ENCODE data around the gene COA8. TPM values are rescaled to one million over a fixed set of nuclear protein-coding genes. Genes with fewer than 3 reads are reported as not detected.

Gene COA8
- total and polyA plus RNA-seq, 2 of the 8 experiments (the other 6 are each of a cell fraction or from before 2014, with no cell fraction given), result 7.1 to 35.5 TPM

GRCh38 chr14:103549361-103550311, 13.1 kb upstream of the COA8 start:
- no peak for FAIRE-seq
- H3K9ac ChIP-seq (replicated peaks in 1 of 4; ENCODE audit: extremely low read depth in 1 of 4, low read depth in 3 of 4, low read length in 3 of 4), result no peak overlapping the region
- no peak overlapping the region for H3K56ac ChIP-seq (replicated peaks; ENCODE audit: insufficient read length, low read depth, low read length)
- no peak for DNase-seq (ENCODE audit: low read depth in 1 of 2, low spot score in 2 of 2)
- H3K27ac ChIP-seq (ENCODE audit: low read depth, low read length), result 0 out of 2 replicates have a peak overlapping the region, but pooled peaks have one; percentile 11
- WGBS, 2 experiments (ENCODE audit: extremely low coverage in 1 of 2, insufficient coverage in 1 of 2, insufficient read length in 1 of 2, insufficient replicate concordance in 2 of 2, low coverage in 1 of 2, low lambda C conversion rate in 2 of 2, missing lambda C conversion rate in 1 of 2), result 87% methylated on average over 28 of the region's 30 CpGs; no CpG with 5 or more reads in 1 of the 2 experiments
- TF ChIP-seq GTF2F1 (IDR thresholded peaks at IDR 0.05; ENCODE audit: borderline replicate concordance, low read depth, low read length), result no peak
- 0 out of 2 replicates have a peak, but pooled peaks have one; percentile 19 for TF ChIP-seq E2F6 (IDR thresholded peaks at IDR 0.05)
- peak in 1 of 2 experiments; percentile 9; a peak in 1 of 4 replicates for TF ChIP-seq RAD21 (IDR thresholded peaks at IDR 0.05 in 1 of 2, conservative IDR thresholded peaks at IDR 0.05 in 1 of 2; ENCODE audit: low read depth in 2 of 2, low read length in 2 of 2)
- H3K9me3 ChIP-seq (ENCODE audit: insufficient read depth in 2 of 2, low read depth in 1 of 2, low read length in 1 of 2), result no peaks in the 10 kb centered on the region
- no peaks in the 10 kb centered on the region for H3K36me3 ChIP-seq (ENCODE audit: control insufficient read depth in 2 of 4, insufficient read depth in 4 of 4, low read length in 3 of 4)
- ChIA-PET POLR2A (ENCODE audit: partially characterized antibody) (interaction anchor here (0.9 to 29.8 kb wide), 6 partner anchors 10 to 39 kb away, joined by 3 to 844 read pairs (median 6); partner anchors contain the start of genes BAG5, CKB and COA8), CTCF (ENCODE audit: partially characterized antibody) (interaction anchor here (1.0 to 28.8 kb wide), 7 partner anchors 8 to 305 kb away, joined by 3 to 921 read pairs (median 8); partner anchors contain the start of genes BAG5, CKB and TRMT61A)
- peaks cover 0 to 4% of the 10 kb centered on the region in 2 experiments for H4K20me1 ChIP-seq (replicated peaks in 1 of 2; ENCODE audit: control insufficient read depth in 1 of 2, insufficient read depth in 2 of 2, low read length in 2 of 2)
- H3K18ac ChIP-seq (ENCODE audit: extremely low read depth, low read length), result no peak overlapping the region
- no peaks in the 10 kb centered on the region for H3K27me3 ChIP-seq (replicated peaks in 1 of 4; ENCODE audit: control insufficient read depth in 3 of 4, extremely low read depth in 1 of 4, insufficient read depth in 3 of 4, low read length in 3 of 4)
- no peaks in the 10 kb centered on the region for H3K79me2 ChIP-seq (ENCODE audit: control insufficient read depth in 1 of 2, insufficient read depth in 2 of 2, low read length in 2 of 2)
- no peak overlapping the region for H2AK5ac ChIP-seq (ENCODE audit: low read depth, low read length)
- H3K4ac ChIP-seq (replicated peaks; ENCODE audit: insufficient read length, low read depth, low read length), result no peak overlapping the region
- no peak overlapping the region for H3K4me3 ChIP-seq (ENCODE audit: extremely low read depth in 1 of 4, insufficient read depth in 2 of 4, low read depth in 3 of 4, low read length in 4 of 4)
- H4K5ac ChIP-seq (ENCODE audit: insufficient read length, low read depth, low read length), result no peak overlapping the region
- H4K91ac ChIP-seq (replicated peaks; ENCODE audit: insufficient read length, low read length), result peak overlapping the region; percentile 9
- H2BK15ac ChIP-seq (ENCODE audit: low read length), result peak overlapping the region; percentile 95; the same call in 1 of the 2 replicates
- H2BK120ac ChIP-seq (replicated peaks; ENCODE audit: low read depth, low read length), result no peak overlapping the region
- H3K79me1 ChIP-seq (ENCODE audit: low read depth, low read length), result no peaks in the 10 kb centered on the region
- H4K8ac ChIP-seq (ENCODE audit: extremely low read depth, insufficient read depth, low read length), result peak overlapping the region; percentile 20; the same call in 1 of the 2 replicates
- H2BK12ac ChIP-seq (ENCODE audit: low read depth, low read length), result 0 out of 2 replicates have a peak overlapping the region, but pooled peaks have one; percentile 50
- H3K23me2 ChIP-seq (ENCODE audit: low read depth, low read length), result no peaks in the 10 kb centered on the region
- no peak overlapping the region for H3K14ac ChIP-seq (ENCODE audit: insufficient read length)
- no peak overlapping the region; the same call in 1 of the 2 replicates for H2BK5ac ChIP-seq (ENCODE audit: low read depth, low read length)
- H2BK20ac ChIP-seq (ENCODE audit: low read length), result no peak overlapping the region
- H2AFZ ChIP-seq (ENCODE audit: low read length), result no peak overlapping the region
- peaks cover 0 to 3% (median 1%) of the 10 kb centered on the region in 4 experiments; a peak in 4 of 7 replicates for H3K4me1 ChIP-seq (replicated peaks in 1 of 4; ENCODE audit: control insufficient read depth in 3 of 4, insufficient read depth in 4 of 4, low read length in 3 of 4)
- no peak overlapping the region for H3K23ac ChIP-seq (ENCODE audit: insufficient read length)
- H3K4me2 ChIP-seq (ENCODE audit: insufficient read depth in 1 of 2, low read depth in 2 of 2, low read length in 2 of 2), result no peak overlapping the region

Data from H1 (cell line).